ENCODE data around the gene PABPC1L2B.
"Not testable (repeated sequence)": the region's sequence is repeated elsewhere in the genome, so short reads cannot be mapped to it uniquely, and the experiment has no call there.

PABPC1L2B gene

GRCh38 chrX:73002733-73003132 is at the start of gene PABPC1L2B:
Gene PABPC1L2B (plus strand): TSS chrX:73002939. CDS start chrX:73003643, 704 bp downstream.
- not testable (repeated sequence) for DNase-seq

- DNase-seq, result not testable (repeated sequence)
Observed at GRCh38 chrX:72959971-72960370, 42.8 kb upstream of the PABPC1L2B start.

GRCh38 chrX:72971859-72972258 is 30.9 kb upstream of the PABPC1L2B start:
- DNase-seq, result not testable (repeated sequence)

GRCh38 chrX:72974885-72975284 is 27.9 kb upstream of the PABPC1L2B start:
- DNase-seq, result not testable (repeated sequence)

GRCh38 chrX:72980894-72981469 is 21.8 kb upstream of the PABPC1L2B start:
- DNase-seq, result not testable (repeated sequence)

GRCh38 chrX:73004032-73004431 is 1.3 kb downstream of the PABPC1L2B start:
- DNase-seq, result not testable (repeated sequence)

- no peak for DNase-seq
Observed at GRCh38 chrX:73021361-73022092, 18.8 kb downstream of the PABPC1L2B start.

- not testable (repeated sequence) for DNase-seq
Observed at GRCh38 chrX:73022093-73022445, 19.3 kb downstream of the PABPC1L2B start.

GRCh38 chrX:73028876-73029275 is 26.1 kb downstream of the PABPC1L2B start:
- no peak for DNase-seq
